IPS-20b (cell line): Measurements from ENCODE around the gene FAM83E.
"Not testable (repeated sequence)": the region's sequence is repeated elsewhere in the genome, so short reads cannot be mapped to it uniquely, and the experiment has no call there.

Experiments used
- H3K27ac ChIP-seq: one replicate; pipeline ENCODE4 v1.5.1; 2013; ENCODE audit warnings: low read length
- H3K27me3 ChIP-seq: 2 replicates; pipeline ENCODE4 v1.6.1; 2013; ENCODE audit warnings: mild to moderate bottlenecking, low read length, inconsistent platforms; ENCODE audit not compliant: insufficient read depth
- H3K36me3 ChIP-seq: 2 replicates; pipeline ENCODE4 v1.6.1; 2013; ENCODE audit warnings: low read depth, mild to moderate bottlenecking, inconsistent platforms, low read length, moderate library complexity; ENCODE audit not compliant: insufficient read depth
- H3K4me1 ChIP-seq: 2 replicates; pipeline ENCODE4 v1.6.1; 2013; ENCODE audit warnings: mild to moderate bottlenecking, control low read depth, inconsistent platforms, low read length, moderate library complexity; ENCODE audit not compliant: insufficient read depth
- H3K4me3 ChIP-seq: 2 replicates; pipeline ENCODE4 v1.5.1; 2013; ENCODE audit warnings: mild to moderate bottlenecking, low read length, inconsistent platforms
- H3K9ac ChIP-seq: 2 replicates; pipeline ENCODE4 v1.6.1; 2013; ENCODE audit warnings: low read depth, mild to moderate bottlenecking, inconsistent platforms, low read length, moderate library complexity
- H3K9me3 ChIP-seq: 2 replicates; pipeline ENCODE4 v1.6.1; 2013; ENCODE audit warnings: mild to moderate bottlenecking, low read depth, low read length, inconsistent platforms; ENCODE audit not compliant: insufficient read depth

Gene FAM83E

DNA sequence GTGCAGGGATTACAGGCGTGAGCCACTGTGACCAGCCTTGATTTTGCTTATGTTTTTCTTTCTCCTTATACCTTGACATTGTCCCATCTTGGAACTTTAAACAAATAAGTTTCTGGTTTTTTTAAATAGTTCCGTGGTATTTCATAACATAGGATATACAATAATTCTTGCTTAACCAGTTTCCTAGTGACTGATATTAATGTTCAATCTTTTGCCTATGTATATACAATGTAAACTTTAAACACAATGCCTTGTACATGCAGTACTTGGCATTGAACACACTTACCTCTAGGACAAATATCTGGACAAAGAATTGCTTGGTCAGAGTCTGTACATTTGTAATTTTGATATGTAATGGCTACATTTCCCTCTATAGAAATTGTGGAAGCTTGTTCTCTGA is 32.7 kb downstream of the FAM83E start:
- Histone ChIP-seq H3K27ac (no peak overlapping the region), H3K9ac (no peak overlapping the region), H3K4me1 (no peaks in the 10 kb centered on the region), H3K4me3 (no peak overlapping the region), H3K9me3 (no peaks in the 10 kb centered on the region), H3K36me3 (no peaks in the 10 kb centered on the region), H3K27me3 (no peaks in the 10 kb centered on the region)

- Histone ChIP-seq H3K4me1 (no peaks in the 10 kb centered on the region), H3K27ac (no peak overlapping the region), H3K27me3 (no peaks in the 10 kb centered on the region), H3K9me3 (no peaks in the 10 kb centered on the region), H3K36me3 (no peaks in the 10 kb centered on the region), H3K4me3 (no peak overlapping the region), H3K9ac (no peak overlapping the region)
Observed at GRCh38 chr19:48578891-48579290, 36.0 kb downstream of the FAM83E start.

DNA sequence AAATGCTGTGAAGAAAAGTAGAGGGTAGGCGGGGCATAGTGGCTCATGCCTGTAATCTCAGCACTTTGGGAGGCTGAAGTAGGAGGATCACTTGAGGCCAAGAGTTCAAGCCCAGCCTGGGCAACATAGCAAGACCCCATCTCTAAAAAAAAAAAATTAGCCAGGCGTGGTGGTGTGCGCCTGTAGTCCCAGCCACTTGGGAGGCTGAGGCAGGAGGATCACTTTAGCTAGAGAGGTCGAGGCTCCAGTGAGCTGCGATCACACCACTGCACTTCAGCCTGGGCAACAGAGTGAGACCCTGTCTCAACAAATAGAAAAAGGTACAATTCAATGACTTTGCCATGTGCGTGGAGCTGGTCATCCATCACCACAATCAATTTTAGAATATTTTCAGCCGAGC is 37.0 kb downstream of the FAM83E start:
- not testable (repeated sequence) for H3K36me3 ChIP-seq, H3K4me1 ChIP-seq, H3K4me3 ChIP-seq, H3K9me3 ChIP-seq, H3K9ac ChIP-seq, H3K27me3 ChIP-seq, H3K27ac ChIP-seq

GRCh38 chr19:48575931-48576622 is 38.8 kb downstream of the FAM83E start:
- H3K4me1 ChIP-seq, result 0 out of 2 replicates have a peak, but pooled peaks cover 5% of the 10 kb centered on the region
- H3K27me3 ChIP-seq, result no peaks in the 10 kb centered on the region

DNA sequence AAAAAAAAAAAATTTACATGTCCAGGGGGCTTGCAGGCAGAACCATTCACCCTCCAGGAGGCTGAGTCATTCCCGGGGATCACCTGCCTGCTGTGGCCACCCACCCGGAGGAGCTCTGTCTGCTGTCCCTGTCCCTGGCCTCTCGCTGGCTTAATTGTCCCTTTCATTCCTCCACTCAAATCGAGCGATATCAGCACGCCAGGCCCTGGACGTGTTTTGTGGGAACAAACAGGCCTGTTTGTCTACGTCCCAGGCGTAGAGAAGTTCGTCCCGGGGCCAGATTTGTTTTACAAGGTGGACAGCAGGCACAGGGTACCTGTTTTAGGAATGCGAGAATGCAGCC is 41.7 kb downstream of the FAM83E start:
- H3K27me3 ChIP-seq, result no peaks in the 10 kb centered on the region

More at GRCh38 chr19:48575931-48576622, 38.8 kb downstream of the FAM83E start:
- Histone ChIP-seq H3K9me3 (no peaks in the 10 kb centered on the region), H3K27ac (no peak overlapping the region), H3K4me3 (no peak overlapping the region), H3K36me3 (no peaks in the 10 kb centered on the region), H3K9ac (no peak overlapping the region)

GRCh38 chr19:48571378-48572162 is 43.3 kb downstream of the FAM83E start:
- H3K27ac ChIP-seq, result no peak overlapping the region
- no peaks in the 10 kb centered on the region for H3K36me3 ChIP-seq
- H3K4me1 ChIP-seq, result 0 out of 2 replicates have a peak, but pooled peaks cover 5% of the 10 kb centered on the region
- no peak overlapping the region for H3K9ac ChIP-seq
- H3K9me3 ChIP-seq, result no peaks in the 10 kb centered on the region
- no peaks in the 10 kb centered on the region for H3K27me3 ChIP-seq
- no peak overlapping the region for H3K4me3 ChIP-seq

More for the DNA sequence above, 41.7 kb downstream of the FAM83E start:
- Histone ChIP-seq H3K9me3 (no peaks in the 10 kb centered on the region), H3K36me3 (no peaks in the 10 kb centered on the region), H3K9ac (no peak overlapping the region), H3K4me3 (no peak overlapping the region), H3K4me1 (0 out of 2 replicates have a peak, but pooled peaks cover 5% of the 10 kb centered on the region), H3K27ac (no peak overlapping the region)

GRCh38 chr19:48569814-48570213 is 45.1 kb downstream of the FAM83E start:
- no peaks in the 10 kb centered on the region for H3K9me3 ChIP-seq
- no peak overlapping the region for H3K9ac ChIP-seq
- no peak overlapping the region for H3K27ac ChIP-seq
- no peaks in the 10 kb centered on the region for H3K27me3 ChIP-seq
- H3K4me3 ChIP-seq, result no peak overlapping the region
- no peaks in the 10 kb centered on the region for H3K36me3 ChIP-seq
- H3K4me1 ChIP-seq, result 0 out of 2 replicates have a peak, but pooled peaks cover 5% of the 10 kb centered on the region

DNA sequence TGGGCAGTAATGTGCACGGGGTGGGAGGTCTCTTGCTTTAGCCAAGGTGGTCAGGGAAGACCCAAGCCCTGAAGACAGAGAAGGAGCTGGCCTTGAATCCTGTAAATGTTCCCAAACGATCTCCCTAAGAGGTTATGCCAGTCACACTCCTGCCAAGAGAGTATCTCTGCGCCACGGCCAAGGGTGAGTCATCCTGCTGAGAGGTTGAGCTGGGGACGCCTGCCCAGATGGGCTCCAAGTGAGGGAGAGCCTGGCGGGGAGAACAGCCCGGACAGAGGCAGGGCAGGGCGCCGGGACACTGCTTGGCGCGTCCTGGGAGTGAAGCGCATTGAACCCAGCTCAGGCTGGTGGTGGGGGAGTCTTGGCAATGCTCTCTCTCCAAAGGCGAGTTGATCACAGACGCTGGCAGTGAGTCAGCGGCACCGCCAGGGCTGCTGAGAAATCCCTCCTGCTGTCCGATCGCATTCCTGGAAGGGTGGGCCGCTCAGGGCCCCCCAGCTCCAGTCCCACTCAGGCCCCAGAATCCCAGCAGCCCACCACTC is 46.5 kb downstream of the FAM83E start:
- no peaks in the 10 kb centered on the region for H3K27me3 ChIP-seq
- H3K27ac ChIP-seq, result no peak overlapping the region
- H3K4me1 ChIP-seq, result 0 out of 2 replicates have a peak, but pooled peaks cover 4% of the 10 kb centered on the region
- peak overlapping the region; percentile 50; the same call in 1 of the 2 replicates for H3K9ac ChIP-seq
- peak overlapping the region; percentile 33; the same call in 1 of the 2 replicates for H3K4me3 ChIP-seq
- no peaks in the 10 kb centered on the region for H3K36me3 ChIP-seq
- no peaks in the 10 kb centered on the region for H3K9me3 ChIP-seq

GRCh38 chr19:48565090-48565489 is 49.8 kb downstream of the FAM83E start:
- no peaks in the 10 kb centered on the region for H3K4me1 ChIP-seq
- no peaks in the 10 kb centered on the region for H3K9me3 ChIP-seq
- no peak overlapping the region for H3K9ac ChIP-seq

More at GRCh38 chr19:48565090-48565489, 49.8 kb downstream of the FAM83E start:
- no peak overlapping the region for H3K4me3 ChIP-seq
- no peak overlapping the region for H3K27ac ChIP-seq
- H3K36me3 ChIP-seq, result no peaks in the 10 kb centered on the region
- H3K27me3 ChIP-seq, result no peaks in the 10 kb centered on the region
